Measurements from ENCODE around the gene CGB1.

The CGB1 gene

GRCh38 chr19:48993175-48994034, 43.3 kb downstream of the CGB1 start, which contains the start of the genes GYS1 and RUVBL2:
GYS1 (minus strand) TSS chr19:48993309; CDS start chr19:48993112, 197 bp downstream.
RUVBL2 (plus strand) TSS chr19:48993887; CDS start chr19:48993912, 25 bp downstream.
- DNase-seq (ENCODE audit: low spot score): peak; percentile 99

- DNase-seq (ENCODE audit: low spot score): no peak
Observed at GRCh38 chr19:48992581-48993174, 44.0 kb downstream of the CGB1 start.

- DNase-seq (ENCODE audit: low spot score): peak; percentile 93
Observed at GRCh38 chr19:48991873-48992580, 44.7 kb downstream of the CGB1 start.

GRCh38 chr19:48991011-48991609, 45.6 kb downstream of the CGB1 start:
- no peak for DNase-seq (ENCODE audit: low spot score)

- DNase-seq (ENCODE audit: low spot score): no peak
Observed at GRCh38 chr19:48990400-48990799, 46.3 kb downstream of the CGB1 start.

- DNase-seq (ENCODE audit: low spot score): no peak
Observed at GRCh38 chr19:48989701-48990291, 46.9 kb downstream of the CGB1 start.

GRCh38 chr19:48988860-48989259, 47.8 kb downstream of the CGB1 start:
- no peak for DNase-seq (ENCODE audit: low spot score)

GRCh38 chr19:48988286-48988685, 48.4 kb downstream of the CGB1 start:
- no peak for DNase-seq (ENCODE audit: low spot score)

- DNase-seq (ENCODE audit: low spot score): no peak
Observed at GRCh38 chr19:48987323-48987722, 49.4 kb downstream of the CGB1 start.

GRCh38 chr19:48986211-48986610, 50.5 kb downstream of the CGB1 start:
- DNase-seq (ENCODE audit: low spot score): no peak

- no peak for DNase-seq (ENCODE audit: low spot score)
Observed at GRCh38 chr19:48985711-48986110, 51.0 kb downstream of the CGB1 start.
